SW 1271 (cell line): ENCODE results near the gene KCTD12.

Source experiments
- DNase-seq, 2 experiments: peaks; one replicate each; lab custom pipeline; 2025; lab: John Stamatoyannopoulos, UW

Gene KCTD12

DNA sequence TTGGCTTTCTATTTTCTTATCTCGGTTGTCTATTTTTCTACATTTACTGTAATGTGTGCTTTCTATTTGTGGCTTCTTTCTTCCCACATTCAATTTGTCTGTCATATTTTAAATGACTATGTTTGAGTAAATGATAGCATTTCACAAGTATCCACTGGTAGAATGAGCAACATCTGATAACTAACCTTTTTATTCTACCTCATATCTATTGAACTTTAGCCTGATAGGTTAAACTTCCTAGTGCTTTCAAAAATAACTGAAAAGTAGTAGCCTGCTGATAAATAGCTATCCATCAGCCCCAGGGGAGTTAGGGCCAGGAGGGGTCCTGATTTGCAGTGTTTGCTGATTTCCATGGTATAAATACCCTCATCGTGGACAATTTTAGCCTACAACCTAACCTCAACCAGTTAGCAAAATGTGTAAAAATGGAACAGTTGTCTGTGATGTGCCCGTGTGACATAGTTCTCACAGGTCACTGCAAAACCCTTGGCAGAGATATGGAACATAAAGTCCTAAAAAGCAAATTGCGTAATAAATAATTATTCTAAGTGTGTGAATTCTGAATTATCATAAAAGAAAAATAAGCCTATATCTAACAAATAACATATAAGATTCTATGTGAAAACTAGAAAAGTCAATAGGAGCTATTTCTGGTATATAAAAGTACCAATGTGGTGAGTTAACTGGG lies 32.1 kb downstream of the KCTD12 start:
- no peak for DNase-seq

DNA sequence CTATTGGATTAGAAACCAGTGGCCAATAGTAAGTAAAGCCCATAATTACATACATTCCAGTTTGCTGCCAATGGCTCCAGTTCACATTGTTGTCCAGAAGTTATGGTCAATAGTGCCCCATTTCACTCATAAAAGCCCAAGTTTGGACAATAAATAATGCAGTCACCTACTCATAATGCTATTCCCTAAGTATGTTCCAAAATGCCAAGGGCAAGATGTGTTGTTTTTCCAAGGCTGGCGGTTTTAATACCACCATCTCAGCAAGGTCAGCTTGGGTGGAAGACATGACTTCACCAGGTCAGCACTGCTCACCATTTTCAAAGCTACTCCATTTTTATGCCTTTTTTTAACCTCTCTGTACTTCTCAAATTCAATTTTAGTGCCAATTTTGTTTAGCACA lies 32.7 kb downstream of the KCTD12 start:
- DNase-seq: no peak

DNA sequence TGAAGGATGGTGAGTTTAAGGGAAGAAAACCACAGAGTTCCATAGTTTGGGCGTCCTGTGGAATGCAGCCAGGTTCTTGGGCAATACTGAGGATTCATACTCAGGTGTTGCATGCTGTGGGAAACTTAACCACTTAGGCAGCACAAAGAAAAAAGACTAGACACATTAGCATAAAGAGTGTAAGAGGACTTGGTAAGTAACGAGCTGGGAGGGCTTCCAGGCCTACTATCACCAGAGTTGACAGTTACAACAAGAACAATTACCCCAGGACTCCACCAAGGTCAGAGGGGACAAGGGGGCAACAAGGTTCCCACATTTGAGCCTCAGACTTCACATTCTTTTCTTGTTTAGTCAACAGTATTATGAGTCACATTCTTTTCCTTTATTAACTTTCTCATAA lies 33.2 kb downstream of the KCTD12 start:
- DNase-seq: peak in 1 of 2 experiments; percentile 23

DNA sequence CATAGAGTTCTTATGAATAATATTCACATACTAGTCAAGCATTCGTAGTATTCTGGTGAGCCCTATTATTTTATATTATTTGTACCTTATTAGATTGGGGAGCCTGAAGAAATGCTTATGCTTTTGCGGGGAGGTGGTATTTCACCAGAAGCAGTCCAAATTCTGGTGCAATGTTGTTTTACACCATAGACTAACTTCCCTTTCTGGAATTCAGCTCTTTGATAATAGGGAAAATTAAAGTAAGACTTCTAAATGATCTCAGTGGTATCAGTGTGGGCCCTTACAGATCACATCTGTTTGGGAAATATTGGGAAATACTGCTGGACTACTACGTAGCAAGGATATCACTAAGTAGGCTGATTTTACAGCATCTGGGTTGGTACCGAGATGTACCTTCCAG lies 34.2 kb downstream of the KCTD12 start:
- DNase-seq: no peak

DNA sequence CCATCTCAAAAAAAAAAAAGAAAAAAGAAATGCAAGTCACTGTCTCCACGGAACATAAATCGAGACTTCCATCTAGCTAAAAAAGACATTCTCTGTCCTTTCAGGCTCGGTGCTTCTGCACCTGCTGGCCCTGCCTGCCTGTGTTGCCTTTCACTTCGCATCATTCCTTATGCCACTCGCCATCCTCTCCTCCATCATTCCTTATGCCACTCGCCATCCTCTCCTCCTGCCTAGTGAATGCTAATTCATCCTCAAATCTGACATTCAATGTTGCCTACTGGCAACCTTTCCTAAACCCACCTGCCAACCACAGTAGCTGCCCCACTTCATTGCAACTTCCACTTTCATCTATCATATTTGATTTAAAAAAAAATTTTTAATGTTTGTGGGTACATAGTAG lies 36.7 kb downstream of the KCTD12 start:
- no peak for DNase-seq

DNA sequence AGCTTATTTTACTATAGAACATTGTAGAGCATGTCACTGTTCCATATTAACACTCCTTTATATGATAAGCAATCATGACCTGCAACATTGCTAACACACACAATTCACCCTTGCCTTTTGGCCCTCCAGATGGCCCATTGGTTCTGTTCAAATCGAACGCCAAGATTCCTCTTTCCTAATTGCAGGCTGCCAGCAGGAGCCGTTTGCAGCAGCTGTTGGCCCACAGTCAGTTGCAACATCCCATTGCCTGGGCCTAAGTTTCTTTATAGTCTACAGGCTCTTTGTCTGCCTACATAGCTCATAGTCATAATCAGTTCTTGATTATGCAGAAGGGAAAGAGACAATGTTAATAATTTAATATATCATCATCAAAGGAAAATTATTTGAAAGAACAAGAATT lies 37.6 kb downstream of the KCTD12 start:
- DNase-seq: no peak

DNA sequence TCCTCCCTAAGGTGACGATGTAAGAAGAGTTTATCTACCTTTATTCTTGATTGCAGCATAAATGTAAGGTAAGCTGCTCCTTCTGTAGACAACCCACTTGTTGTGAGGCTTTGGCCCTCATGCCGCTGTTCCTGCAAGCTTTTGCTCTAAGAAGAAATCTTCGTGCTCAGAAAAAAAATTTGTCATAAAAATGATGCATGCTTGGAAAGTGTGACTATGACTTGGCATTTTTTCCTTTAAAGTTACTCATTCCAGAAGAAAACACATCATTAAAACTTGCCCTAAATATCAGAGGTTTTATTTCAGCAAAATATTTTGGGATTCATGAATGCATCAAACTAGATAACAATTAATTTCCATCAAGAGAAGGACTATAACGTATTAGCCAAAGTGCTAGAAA lies 39.8 kb downstream of the KCTD12 start:
- no peak for DNase-seq

DNA sequence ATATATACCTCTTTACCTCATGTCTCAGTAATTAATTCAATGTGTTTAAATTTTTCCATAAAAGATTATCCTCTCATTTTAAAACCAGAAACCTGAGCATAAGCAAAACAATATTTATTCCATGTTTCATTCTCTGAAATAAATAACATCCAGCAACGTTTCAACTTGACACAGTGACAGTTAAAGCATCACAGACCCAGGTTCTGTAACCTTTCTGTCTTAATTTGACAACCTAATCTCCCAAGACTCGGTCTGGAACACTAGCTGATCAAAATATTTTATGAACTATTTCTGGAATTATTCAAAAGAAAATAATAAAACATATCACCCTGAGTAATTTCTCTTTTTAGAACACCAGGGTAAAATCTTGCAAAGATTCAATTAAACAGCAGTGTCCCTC lies 40.3 kb downstream of the KCTD12 start:
- DNase-seq: no peak

DNA sequence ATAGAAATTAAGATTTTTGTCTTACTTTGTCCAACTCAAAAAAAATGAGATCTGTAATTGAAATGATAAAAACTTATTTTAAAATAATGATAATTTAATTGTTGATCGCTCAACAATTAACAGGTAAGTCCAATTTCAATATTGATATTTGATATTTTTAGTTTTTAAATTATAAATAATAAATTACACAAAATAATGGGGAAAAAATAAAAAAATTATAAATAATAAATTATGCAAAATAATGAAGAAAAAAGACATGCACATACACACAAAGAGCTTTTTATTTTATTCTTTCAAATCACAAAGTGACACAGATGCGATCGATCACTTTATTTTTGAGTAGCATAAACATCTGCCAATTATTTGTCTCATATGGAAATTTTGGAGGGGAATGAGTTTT lies 40.8 kb downstream of the KCTD12 start:
- DNase-seq: no peak

DNA sequence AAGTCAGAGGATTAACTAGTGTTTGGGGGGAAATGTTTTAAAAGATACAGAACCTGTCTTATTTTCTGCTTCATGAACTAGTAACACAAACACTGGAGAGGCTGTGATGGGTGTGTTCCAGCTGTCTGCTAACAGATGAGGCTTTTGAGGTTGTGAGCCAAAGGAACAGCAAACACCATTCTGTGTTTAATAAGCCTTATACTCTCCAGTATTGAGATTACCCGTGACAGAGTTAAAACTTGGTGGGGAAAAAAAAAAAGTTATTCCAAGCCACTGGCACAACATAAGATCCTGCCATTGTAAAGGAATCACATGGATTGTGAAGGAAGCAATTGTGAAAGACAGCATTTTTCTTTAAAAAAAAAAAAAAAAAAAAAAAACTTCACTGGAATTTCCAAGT lies 48.4 kb downstream of the KCTD12 start:
- DNase-seq: no peak

DNA sequence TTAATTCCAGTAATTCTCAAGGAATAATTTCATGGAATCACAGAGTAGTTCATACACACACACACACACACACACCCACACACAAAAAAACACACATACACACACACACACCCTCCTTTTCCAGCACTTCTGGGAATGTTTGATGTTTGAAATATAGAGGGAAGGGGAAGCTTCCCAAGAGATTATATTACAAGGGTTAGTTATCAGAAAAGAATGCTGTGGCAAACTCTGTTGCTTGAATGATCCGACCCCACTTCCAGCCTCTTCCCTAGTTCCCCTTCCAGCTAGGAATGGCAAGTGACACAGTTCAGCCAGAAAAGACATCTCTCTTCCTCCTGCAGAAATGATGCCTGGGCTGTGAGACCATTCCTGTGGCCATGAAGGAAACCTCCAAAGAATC lies 49.9 kb downstream of the KCTD12 start:
- no peak for DNase-seq

DNA sequence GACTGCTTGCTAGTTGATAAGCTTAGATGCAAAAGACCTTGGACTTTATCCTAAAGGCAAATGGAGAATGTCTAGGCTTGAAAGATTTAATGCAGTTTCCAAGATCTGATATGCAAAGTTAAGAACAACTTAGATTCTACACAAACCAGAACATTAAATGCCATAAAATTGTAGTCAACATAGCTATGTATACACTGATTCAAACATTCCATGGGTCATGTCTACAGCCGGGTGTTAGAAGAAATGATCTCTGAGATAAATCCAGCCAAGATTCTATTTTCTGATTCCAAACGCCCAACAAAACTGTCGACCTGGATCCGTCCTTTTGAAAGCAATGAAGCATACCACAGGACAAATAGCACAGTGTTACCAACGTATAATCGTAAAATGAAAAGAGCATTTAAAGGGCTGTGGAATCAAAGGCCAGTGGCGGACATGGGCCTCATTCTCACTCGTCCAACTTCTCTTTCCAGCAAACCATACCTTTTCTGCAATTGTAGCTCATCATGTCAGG lies 52.7 kb downstream of the KCTD12 start:
- no peak for DNase-seq

DNA sequence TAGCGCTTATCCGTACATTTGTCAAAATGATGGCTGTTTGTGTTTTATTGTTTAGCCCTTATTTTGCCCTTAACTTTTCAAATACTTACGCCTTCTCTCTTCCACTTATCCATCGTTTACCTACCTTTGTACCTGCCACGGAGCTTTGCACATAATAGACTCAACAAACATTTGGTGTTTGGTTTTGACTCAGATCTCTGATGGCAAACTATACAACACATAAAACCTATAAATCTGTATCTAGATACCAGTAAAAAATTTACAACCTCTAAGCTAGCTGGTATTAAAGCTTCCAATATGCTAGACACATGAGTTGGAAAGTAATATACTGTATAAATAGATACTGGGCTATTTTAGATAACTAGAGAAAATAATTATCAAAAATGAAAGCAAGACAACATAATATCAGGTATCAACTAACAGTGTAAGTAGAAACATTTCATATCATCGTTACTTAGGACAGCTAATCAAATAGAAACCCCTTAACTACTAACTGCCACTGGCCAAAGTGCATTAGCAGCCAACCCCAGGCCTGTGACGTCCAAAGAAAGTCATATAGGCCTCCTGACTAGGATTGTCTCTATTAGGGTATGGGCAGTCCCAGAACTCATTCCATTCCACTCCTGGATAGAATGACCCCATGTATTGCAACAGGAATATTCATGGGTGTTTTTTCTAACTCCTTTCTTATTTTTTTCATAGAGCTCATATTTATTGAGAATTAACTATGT lies 53.8 kb downstream of the KCTD12 start:
- DNase-seq: no peak

DNA sequence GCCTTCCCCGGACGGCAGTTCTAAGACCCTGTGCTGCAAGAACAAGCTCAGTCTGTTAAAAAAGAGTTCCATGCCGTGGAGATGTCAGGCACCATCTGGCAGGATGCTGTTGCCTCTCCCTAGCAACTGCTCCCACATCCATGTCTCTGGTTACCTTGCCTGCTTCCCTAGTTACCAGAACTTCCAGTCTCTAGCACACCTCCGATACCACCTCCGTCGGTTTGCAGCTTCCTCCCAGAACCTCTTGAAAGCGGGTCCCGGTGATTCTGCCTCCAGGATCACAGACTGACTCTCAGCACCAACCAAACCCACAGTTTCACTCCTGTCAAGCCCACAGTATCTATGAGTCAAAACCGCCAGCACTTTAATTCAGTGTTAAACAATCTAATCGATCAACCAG lies 55.4 kb downstream of the KCTD12 start:
- no peak for DNase-seq
